Measurements from ENCODE around the gene GAN.

GAN gene

GRCh38 chr16:81366316-81366932 lies 51.7 kb downstream of the GAN start:
- DNase-seq (ENCODE audit: extremely low read depth, low read depth) = peak; percentile 42
- peak; percentile 56 for TF ChIP-seq CTCF (IDR thresholded peaks at IDR 0.05; ENCODE audit: low read depth, low read length, missing control alignments)
- H3K4me3 ChIP-seq (replicated peaks; ENCODE audit: low read depth, low read length) = no peak overlapping the region

GRCh38 chr16:81367821-81368220 lies 53.1 kb downstream of the GAN start:
- no peak for DNase-seq (ENCODE audit: extremely low read depth, low read depth)
- no peak for TF ChIP-seq CTCF (IDR thresholded peaks at IDR 0.05; ENCODE audit: low read depth, low read length, missing control alignments)
- no peak overlapping the region for H3K4me3 ChIP-seq (replicated peaks; ENCODE audit: low read depth, low read length)

- no peak for DNase-seq (ENCODE audit: extremely low read depth, low read depth)
- no peak overlapping the region for H3K4me3 ChIP-seq (replicated peaks; ENCODE audit: low read depth, low read length)
- no peak for TF ChIP-seq CTCF (IDR thresholded peaks at IDR 0.05; ENCODE audit: low read depth, low read length, missing control alignments)
Measured at GRCh38 chr16:81369888-81370504, 55.2 kb downstream of the GAN start.

GRCh38 chr16:81371106-81371505 lies 56.3 kb downstream of the GAN start:
- TF ChIP-seq CTCF (IDR thresholded peaks at IDR 0.05; ENCODE audit: low read depth, low read length, missing control alignments) = no peak
- no peak overlapping the region for H3K4me3 ChIP-seq (replicated peaks; ENCODE audit: low read depth, low read length)
- no peak for DNase-seq (ENCODE audit: extremely low read depth, low read depth)

- no peak overlapping the region for H3K4me3 ChIP-seq (replicated peaks; ENCODE audit: low read depth, low read length)
- TF ChIP-seq CTCF (IDR thresholded peaks at IDR 0.05; ENCODE audit: low read depth, low read length, missing control alignments) = no peak
- no peak for DNase-seq (ENCODE audit: extremely low read depth, low read depth)
Measured at GRCh38 chr16:81374550-81374949, 59.8 kb downstream of the GAN start.

- DNase-seq (ENCODE audit: extremely low read depth, low read depth) = no peak
- H3K4me3 ChIP-seq (replicated peaks; ENCODE audit: low read depth, low read length) = no peak overlapping the region
- TF ChIP-seq CTCF (IDR thresholded peaks at IDR 0.05; ENCODE audit: low read depth, low read length, missing control alignments) = no peak
Measured at GRCh38 chr16:81376880-81377279, 62.1 kb downstream of the GAN start.
